MCF 10A (cell line): ENCODE data around the gene SPAG16. TPM values are rescaled to one million over a fixed set of nuclear protein-coding genes. Genes with fewer than 3 reads are reported as not detected.
A peak's percentile ranks its signal among the peaks of the same experiment; 100 is the strongest.

Source experiments
- BruUV-seq: library from RNA; stranded (reverse); fragments of 400-500 nt; replicated peaks from 2 replicates; lab custom pipeline; 2021; lab: Mats Ljungman, UMichigan
- CTCF ChIA-PET: fragments of 300-600 bp; sonication (Branson Sonifier 250); formaldehyde crosslinking; extraction: SDS; loops from one replicate; lab custom pipeline; 2021; ENCODE audit warnings: antibody characterized with exemption, inconsistent platforms; lab: Yijun Ruan, JAX
- POLR2A ChIA-PET: fragments of 300-600, 350-650 bp; sonication (Branson Sonifier 250); formaldehyde crosslinking; extraction: SDS; loops from one replicate; lab custom pipeline; 2020; ENCODE audit warnings: antibody characterized with exemption, inconsistent platforms; lab: Yijun Ruan, JAX
- DNase-seq: peaks from one replicate; pipeline ENCODE4 v3.0.0-alpha.2; 2018; ENCODE audit not compliant: unreplicated experiment
- H3K27ac Mint-ChIP-seq: one replicate; pipeline ENCODE4 v1.8.0; 2022; ENCODE audit warnings: mild to moderate bottlenecking, low read depth, mixed read lengths; ENCODE audit not compliant: unreplicated experiment
- H3K27me3 Mint-ChIP-seq: one replicate; pipeline ENCODE4 v1.8.0; 2022; ENCODE audit warnings: mixed read lengths; ENCODE audit not compliant: insufficient read depth, unreplicated experiment
- H3K36me3 Mint-ChIP-seq: one replicate; pipeline ENCODE4 v1.8.0; 2022; ENCODE audit warnings: mild to moderate bottlenecking, moderate library complexity, mixed read lengths; ENCODE audit not compliant: insufficient read depth, unreplicated experiment
- H3K4me1 Mint-ChIP-seq: one replicate; pipeline ENCODE4 v1.8.0; 2022; ENCODE audit warnings: mixed read lengths; ENCODE audit not compliant: insufficient read depth, unreplicated experiment
- H3K4me3 Mint-ChIP-seq: one replicate; pipeline ENCODE4 v1.8.0; 2022; ENCODE audit warnings: mild to moderate bottlenecking, moderate library complexity, mixed read lengths; ENCODE audit not compliant: unreplicated experiment
- H3K9me3 Mint-ChIP-seq: one replicate; pipeline ENCODE4 v1.8.0; 2022; ENCODE audit warnings: mixed read lengths; ENCODE audit not compliant: unreplicated experiment
- CTCF ChIP-seq: fragments of 200-600 bp; IDR thresholded peaks from one replicate; pipeline ENCODE4 v1.8.0; 2022; ENCODE audit warnings: antibody characterized with exemption, mild to moderate bottlenecking; ENCODE audit not compliant: unreplicated experiment
- intact Hi-C: fragments of 100-400 bp; cut with micrococcal nuclease; formaldehyde crosslinking; loops from 2 replicates; pipeline ENCODE4 v1.14.1; 2022
- total RNA-seq: library from RNA; stranded (reverse); gene quantifications from 2 replicates; pipeline ENCODE4 v1.2.3, GENCODE V29; 2022

SPAG16 gene
- total RNA-seq, 1 experiment from 2014 or later: 11.5 TPM

- BruUV-seq: no TSS peak
- no peak for DNase-seq
- intact Hi-C loops: no loop called here
- Mint-ChIP-seq H3K36me3 (no peaks in the 10 kb centered on the region), H3K9me3 (no peaks in the 10 kb centered on the region), H3K27me3 (no peaks in the 10 kb centered on the region), H3K4me3 (no peak overlapping the region), H3K4me1 (peaks cover 9% of the 10 kb centered on the region), H3K27ac (no peak overlapping the region)
- ChIA-PET POLR2A (interaction anchor here (0.6 kb wide), 1 partner anchor 151 kb away, joined by 3 read pairs; no protein-coding TSS in a partner anchor), CTCF (interaction anchor here (0.7 to 1.0 kb wide), 3 partner anchors 13 to 422 kb away, joined by 3 to 6 read pairs (median 3); no protein-coding TSS in a partner anchor)
- no peak for TF ChIP-seq CTCF
Measured at GRCh38 chr2:214386720-214387119, 1102.5 kb downstream of the SPAG16 start.

DNA sequence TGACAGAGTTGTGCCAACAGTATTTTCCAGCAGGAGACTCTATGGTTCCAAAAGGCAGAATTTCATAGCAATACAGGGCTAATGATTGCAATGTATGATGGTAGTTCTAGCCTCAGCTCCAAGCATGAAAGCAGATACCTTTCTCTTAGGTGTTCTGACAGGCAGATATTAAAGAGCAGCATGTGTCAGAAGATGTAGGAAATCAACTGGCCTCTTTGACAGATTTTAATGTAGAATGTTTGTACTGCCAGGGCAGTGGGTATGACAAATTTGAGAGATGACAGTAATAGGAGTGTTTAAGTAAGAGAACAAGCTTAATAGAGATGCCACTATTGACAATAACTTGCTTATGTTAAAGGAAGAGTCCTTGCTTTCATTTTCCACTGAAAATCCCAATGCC lies 1105.1 kb downstream of the SPAG16 start:
- peaks cover 9% of the 10 kb centered on the region for H3K4me1 Mint-ChIP-seq
- no peak for TF ChIP-seq CTCF
- H3K4me3 Mint-ChIP-seq: no peak overlapping the region
- H3K27me3 Mint-ChIP-seq: no peaks in the 10 kb centered on the region
- CTCF ChIA-PET: interaction anchor here (0.5 kb wide), 1 partner anchor 177 kb away, joined by 3 read pairs; no protein-coding TSS in a partner anchor
- no TSS peak for BruUV-seq
- H3K27ac Mint-ChIP-seq: no peak overlapping the region
- intact Hi-C loops: no loop called here
- POLR2A ChIA-PET: no interaction called here
- no peaks in the 10 kb centered on the region for H3K9me3 Mint-ChIP-seq
- no peaks in the 10 kb centered on the region for H3K36me3 Mint-ChIP-seq
- DNase-seq: no peak

GRCh38 chr2:214393796-214394195 lies 1109.5 kb downstream of the SPAG16 start:
- intact Hi-C loops: no loop called here
- ChIA-PET CTCF (interaction anchor here (0.7 to 1.2 kb wide), 2 partner anchors 15 to 84 kb away, joined by 3 to 4 read pairs; no protein-coding TSS in a partner anchor), POLR2A (interaction anchor here (0.5 to 0.6 kb wide), 2 partner anchors 23 to 961 kb away, joined by 3 read pairs; no protein-coding TSS in a partner anchor)
- no peaks in the 10 kb centered on the region for H3K27me3 Mint-ChIP-seq
- no peak for DNase-seq
- peaks cover 12% of the 10 kb centered on the region for H3K36me3 Mint-ChIP-seq
- H3K4me3 Mint-ChIP-seq: no peak overlapping the region
- peaks cover 13% of the 10 kb centered on the region for H3K4me1 Mint-ChIP-seq
- H3K27ac Mint-ChIP-seq: no peak overlapping the region
- BruUV-seq: no TSS peak
- H3K9me3 Mint-ChIP-seq: no peaks in the 10 kb centered on the region
- TF ChIP-seq CTCF: no peak

DNA sequence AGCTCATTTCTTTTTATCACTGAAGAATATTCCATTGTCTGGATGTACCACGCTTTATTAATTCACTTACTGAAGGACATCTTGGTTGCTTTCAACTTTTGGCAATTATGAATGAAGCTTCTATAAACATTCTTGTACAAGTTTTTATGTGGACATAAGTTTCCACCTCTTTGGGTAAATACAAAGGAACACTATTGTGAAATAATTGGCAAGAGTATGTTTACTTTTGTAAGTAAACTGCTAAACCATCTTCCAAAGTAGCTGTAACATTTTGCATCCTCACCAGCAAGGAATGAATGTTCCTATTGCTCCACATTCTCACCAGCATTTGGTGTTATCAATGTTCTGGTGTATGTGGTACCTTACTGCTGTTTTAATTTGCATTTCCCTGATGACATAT lies 1110.8 kb downstream of the SPAG16 start:
- peak; percentile 60 for DNase-seq
- TF ChIP-seq CTCF: no peak
- peaks cover 13% of the 10 kb centered on the region for H3K4me1 Mint-ChIP-seq
- POLR2A ChIA-PET: interaction anchor here (1.3 kb wide), 1 partner anchor 414 kb away, joined by 3 read pairs; no protein-coding TSS in a partner anchor
- no peak overlapping the region for H3K4me3 Mint-ChIP-seq
- BruUV-seq: no TSS peak
- intact Hi-C loops: no loop called here
- H3K36me3 Mint-ChIP-seq: peaks cover 12% of the 10 kb centered on the region
- no peaks in the 10 kb centered on the region for H3K9me3 Mint-ChIP-seq
- CTCF ChIA-PET: interaction anchor here (0.7 kb wide), 1 partner anchor 84 kb away, joined by 7 read pairs; no protein-coding TSS in a partner anchor
- no peaks in the 10 kb centered on the region for H3K27me3 Mint-ChIP-seq
- peak overlapping the region; percentile 18 for H3K27ac Mint-ChIP-seq
